Sigmoid colon (tissue), 4 donors: ENCODE measurements around the gene LINGO3.

Experiments used
- CTCF ChIP-seq, 4 experiments: fragments of 450-650 bp in 3 of 4; fragments of 200-600 bp in 1 of 4; IDR thresholded peaks; one replicate each; pipeline ENCODE4 v1.5.1; 2016 to 2019; ENCODE audit warnings: antibody characterized with exemption in 4 of 4, mild to moderate bottlenecking in 3 of 4, moderate library complexity in 2 of 4
- EP300 ChIP-seq, 4 donors: sonication (generic); formaldehyde crosslinking; IDR thresholded peaks; one replicate each; pipeline ENCODE4 v1.6.1; 2017; ENCODE audit warnings: antibody characterized with exemption in 4 of 4
- POLR2A ChIP-seq, 2 donors: fragments of 450-650 bp; IDR thresholded peaks; one replicate each; pipeline ENCODE4 v1.6.1; 2016; ENCODE audit warnings: antibody characterized with exemption in 2 of 2, mild to moderate bottlenecking in 2 of 2, moderate library complexity in 2 of 2

- TF ChIP-seq CTCF (IDR thresholded peaks at IDR 0.05) (no peak), POLR2A (IDR thresholded peaks at IDR 0.05) (no peak), EP300 (IDR thresholded peaks at IDR 0.05) (no peak)
Measured at GRCh38 chr19:2345794-2346663, 38.1 kb upstream of the LINGO3 start.
